Measurements from ENCODE around the gene NEMP1.

GRCh38 chr12:57116580-57117281 is 38.1 kb upstream of the NEMP1 start:
- TF ChIP-seq CTCF (IDR thresholded peaks at IDR 0.05; ENCODE audit: insufficient read depth, low read length, poor library complexity, severe bottlenecking) (no peak), EZH2phosphoT487 (conservative IDR thresholded peaks at IDR 0.05; ENCODE audit: low read length) (no peak)

Measured in SU-DHL-6 (cell line).